HG02943 (cell line): Measurements from ENCODE around the gene ABHD10.

Experiments
- ATAC-seq: cut with Tn5 transposase; IDR thresholded peaks from one replicate; pipeline ENCODE4 v1.9.1; 2021; ENCODE audit warnings: mild to moderate bottlenecking, low read depth, moderate library complexity; ENCODE audit not compliant: unreplicated experiment

ABHD10 gene

GRCh38 chr3:111978583-111979433 is at the start of gene ABHD10:
ABHD10 (plus strand) TSS chr3:111979026; CDS start chr3:111979062, 36 bp downstream.
- peak; percentile 96 for ATAC-seq

GRCh38 chr3:111929484-111929883 is 49.3 kb upstream of the ABHD10 start:
- no peak for ATAC-seq

- ATAC-seq: no peak
These were observed 45.9 kb upstream of the ABHD10 start for GRCh38 chr3:111932946-111933345.

GRCh38 chr3:111936191-111936841 is 42.5 kb upstream of the ABHD10 start:
- ATAC-seq: no peak

- no peak for ATAC-seq
These were observed 41.9 kb upstream of the ABHD10 start for GRCh38 chr3:111936967-111937366.

GRCh38 chr3:111937871-111938270 is 41.0 kb upstream of the ABHD10 start:
- ATAC-seq: no peak

- ATAC-seq: no peak
These were observed 39.0 kb upstream of the ABHD10 start for GRCh38 chr3:111939873-111940272.

- no peak for ATAC-seq
These were observed 35.3 kb upstream of the ABHD10 start for GRCh38 chr3:111943533-111943932.

- ATAC-seq: no peak
These were observed 34.5 kb upstream of the ABHD10 start for GRCh38 chr3:111944372-111944771.

- no peak for ATAC-seq
These were observed 31.6 kb upstream of the ABHD10 start for GRCh38 chr3:111947231-111947630.

GRCh38 chr3:111948786-111949185 is 30.0 kb upstream of the ABHD10 start:
- no peak for ATAC-seq

GRCh38 chr3:111949712-111950111 is 29.1 kb upstream of the ABHD10 start:
- ATAC-seq: no peak

GRCh38 chr3:111951032-111951431 is 27.8 kb upstream of the ABHD10 start:
- ATAC-seq: no peak

GRCh38 chr3:111952086-111952485 is 26.7 kb upstream of the ABHD10 start:
- no peak for ATAC-seq

GRCh38 chr3:111952866-111953450 is 25.9 kb upstream of the ABHD10 start:
- ATAC-seq: no peak

GRCh38 chr3:111954228-111954990 is 24.4 kb upstream of the ABHD10 start:
- ATAC-seq: no peak

- ATAC-seq: no peak
These were observed 22.9 kb upstream of the ABHD10 start for GRCh38 chr3:111955876-111956275.

GRCh38 chr3:111956449-111956848 is 22.4 kb upstream of the ABHD10 start:
- no peak for ATAC-seq

- ATAC-seq: no peak
These were observed 21.7 kb upstream of the ABHD10 start for GRCh38 chr3:111956995-111957734.
